Mesenchymal stem cell (in vitro differentiated cells and primary cell): Measurements from ENCODE around the gene ZFP92.

Experiments used
- DNase-seq: peaks from one replicate; pipeline ENCODE4 v3.0.0-alpha.2; 2013
- H2AFZ ChIP-seq: one replicate; pipeline ENCODE4 v1.6.1; 2013; ENCODE audit warnings: low read depth, mild to moderate bottlenecking, control low read depth, inconsistent platforms, low read length, moderate library complexity
- H2AK5ac ChIP-seq: 2 replicates; pipeline ENCODE4 v1.6.1; 2013; ENCODE audit warnings: low read length, moderate library complexity, mild to moderate bottlenecking, inconsistent platforms; ENCODE audit not compliant: severe bottlenecking
- H2BK120ac ChIP-seq: one replicate; pipeline ENCODE4 v1.6.1; 2013; ENCODE audit warnings: low read depth, mild to moderate bottlenecking, inconsistent platforms, low read length, moderate library complexity
- H2BK12ac ChIP-seq, 2 experiments: one replicate each; pipeline ENCODE4 v1.6.1; 2013; ENCODE audit warnings: inconsistent platforms in 2 of 2, low read length in 2 of 2, mild to moderate bottlenecking in 2 of 2, moderate library complexity in 2 of 2, control low read depth in 1 of 2
- H2BK15ac ChIP-seq: one replicate; pipeline ENCODE4 v1.6.1; 2013; ENCODE audit warnings: mild to moderate bottlenecking, low read depth, inconsistent platforms; ENCODE audit not compliant: poor library complexity, severe bottlenecking
- H2BK5ac ChIP-seq: 2 replicates; pipeline ENCODE4 v1.6.1; 2013; ENCODE audit warnings: low read depth, mild to moderate bottlenecking, low read length, control low read depth, inconsistent platforms; ENCODE audit not compliant: poor library complexity, severe bottlenecking
- H3K14ac ChIP-seq, 2 experiments: one replicate each; pipeline ENCODE4 v1.6.1; 2013; ENCODE audit warnings: inconsistent platforms in 2 of 2, low read length in 2 of 2, control low read depth in 1 of 2, mild to moderate bottlenecking in 1 of 2, moderate library complexity in 1 of 2
- H3K18ac ChIP-seq, 2 experiments: one replicate each; pipeline ENCODE4 v1.6.1; 2013; ENCODE audit warnings: inconsistent platforms in 2 of 2, low read length in 2 of 2, control low read depth in 1 of 2, low read depth in 1 of 2, mild to moderate bottlenecking in 1 of 2
- H3K23ac ChIP-seq, 2 experiments: one replicate each; pipeline ENCODE4 v1.6.1; 2013; ENCODE audit warnings: inconsistent platforms in 2 of 2, low read length in 2 of 2, mild to moderate bottlenecking in 2 of 2, moderate library complexity in 2 of 2, control low read depth in 1 of 2
- H3K27ac ChIP-seq: 2 replicates; pipeline ENCODE4 v1.5.1; 2013; ENCODE audit warnings: mild to moderate bottlenecking, moderate library complexity, low read length, control low read depth, inconsistent platforms; ENCODE audit not compliant: poor library complexity, severe bottlenecking
- H3K27me3 ChIP-seq, 2 experiments: 2 replicates each; pipeline versions ENCODE4 v1.6.1 to v1.7.0; 2013; ENCODE audit warnings: low read length in 2 of 2, mild to moderate bottlenecking in 2 of 2, moderate library complexity in 2 of 2, control low read depth in 1 of 2, inconsistent platforms in 1 of 2; ENCODE audit not compliant: control insufficient read depth in 1 of 2, insufficient read depth in 1 of 2
- H3K36me3 ChIP-seq, 2 experiments: 2 replicates each; pipeline versions ENCODE4 v1.6.1 to v1.7.0; 2013; ENCODE audit warnings: low read length in 2 of 2, control low read depth in 1 of 2, inconsistent platforms in 1 of 2, low read depth in 1 of 2, mild to moderate bottlenecking in 1 of 2; ENCODE audit not compliant: insufficient read depth in 2 of 2, control insufficient read depth in 1 of 2
- H3K4ac ChIP-seq, 2 experiments: one replicate each; pipeline ENCODE4 v1.6.1; 2013; ENCODE audit warnings: inconsistent platforms in 2 of 2, low read length in 2 of 2, mild to moderate bottlenecking in 2 of 2, moderate library complexity in 2 of 2, control low read depth in 1 of 2, low read depth in 1 of 2
- H3K4me1 ChIP-seq: 2 replicates; pipeline ENCODE4 v1.6.1; 2013; ENCODE audit warnings: low read depth, low read length, control low read depth; ENCODE audit not compliant: control insufficient read depth, insufficient read depth
- H3K4me2 ChIP-seq: 2 replicates; pipeline ENCODE4 v1.6.1; 2013; ENCODE audit warnings: low read length, mild to moderate bottlenecking, inconsistent platforms; ENCODE audit not compliant: poor library complexity, severe bottlenecking
- H3K4me3 ChIP-seq, 2 experiments: 2 replicates each; pipeline versions ENCODE4 v1.5.1 to v1.7.0; 2013; ENCODE audit warnings: low read length in 2 of 2, mild to moderate bottlenecking in 2 of 2, control low read depth in 1 of 2, low read depth in 1 of 2; ENCODE audit not compliant: insufficient read depth in 1 of 2
- H3K79me1 ChIP-seq: replicated peaks from 2 replicates; pipeline ENCODE4 v1.6.1; 2013; ENCODE audit warnings: mild to moderate bottlenecking, control low read depth, low read length, inconsistent platforms; ENCODE audit not compliant: poor library complexity, severe bottlenecking
- H3K9ac ChIP-seq: 2 replicates; pipeline ENCODE4 v1.7.0; 2013; ENCODE audit warnings: mild to moderate bottlenecking, low read length, moderate library complexity
- H3K9me3 ChIP-seq: 2 replicates; pipeline ENCODE4 v1.7.0; 2013; ENCODE audit warnings: mild to moderate bottlenecking, low read length; ENCODE audit not compliant: control insufficient read depth
- H4K8ac ChIP-seq: one replicate; pipeline ENCODE4 v1.6.1; 2013; ENCODE audit warnings: inconsistent platforms, mild to moderate bottlenecking, low read length, moderate library complexity
- H4K91ac ChIP-seq: one replicate; pipeline ENCODE4 v1.6.1; 2013; ENCODE audit warnings: mild to moderate bottlenecking, low read length, inconsistent platforms
- WGBS: methylation state at CpG from one replicate; pipeline ENCODE4 v1.1.7; 2013; ENCODE audit warnings: mixed read lengths; 5-methylcytosine and 5-hydroxymethylcytosine counted together

The ZFP92 gene

GRCh38 chrX:153454901-153455550 lies 43.8 kb downstream of the ZFP92 start:
- no peak overlapping the region for H2BK15ac ChIP-seq
- no peak overlapping the region for H3K9ac ChIP-seq
- H3K27ac ChIP-seq: no peak overlapping the region
- no peak overlapping the region for H3K4me2 ChIP-seq
- 96% methylated on average over 16 of the region's 16 CpGs for WGBS
- H2AK5ac ChIP-seq: no peak overlapping the region
- H3K4me1 ChIP-seq: peaks cover 4% of the 10 kb centered on the region
- no peak overlapping the region for H3K4ac ChIP-seq
- H2BK12ac ChIP-seq: no peak overlapping the region
- no peak overlapping the region for H4K91ac ChIP-seq
- no peak overlapping the region for H3K23ac ChIP-seq
- no peak overlapping the region for H4K8ac ChIP-seq
- peaks cover 0 to 51% of the 10 kb centered on the region in 2 experiments for H3K36me3 ChIP-seq
- no peak overlapping the region for H2BK120ac ChIP-seq
- H3K79me1 ChIP-seq: no peaks in the 10 kb centered on the region
- no peak overlapping the region for H3K18ac ChIP-seq
- H2BK5ac ChIP-seq: no peak overlapping the region
- no peak overlapping the region for H3K4me3 ChIP-seq
- no peak overlapping the region for H2AFZ ChIP-seq
- no peak for DNase-seq
- no peak overlapping the region for H3K14ac ChIP-seq
- H3K27me3 ChIP-seq: peaks cover 0 to 15% of the 10 kb centered on the region in 2 experiments
- H3K9me3 ChIP-seq: no peaks in the 10 kb centered on the region

GRCh38 chrX:153455571-153455970 lies 44.3 kb downstream of the ZFP92 start:
- Histone ChIP-seq H3K36me3 (peaks cover 0 to 46% of the 10 kb centered on the region in 2 experiments), H4K8ac (no peak overlapping the region), H3K9me3 (no peaks in the 10 kb centered on the region), H3K4me1 (peaks cover 7% of the 10 kb centered on the region), H3K27me3 (peaks cover 0 to 12% of the 10 kb centered on the region in 2 experiments), H3K4me2 (no peak overlapping the region), H3K27ac (no peak overlapping the region), H3K79me1 (no peaks in the 10 kb centered on the region), H2AK5ac (no peak overlapping the region), H2BK5ac (no peak overlapping the region), H2BK120ac (no peak overlapping the region), H3K18ac (no peak overlapping the region), H4K91ac (no peak overlapping the region), H3K4me3 (no peak overlapping the region), H2AFZ (no peak overlapping the region), H3K4ac (no peak overlapping the region), H3K9ac (no peak overlapping the region), H3K14ac (no peak overlapping the region), H2BK15ac (no peak overlapping the region), H2BK12ac (no peak overlapping the region), H3K23ac (no peak overlapping the region)
- 94% methylated on average over 13 of the region's 16 CpGs for WGBS
- no peak for DNase-seq

- H3K27me3 ChIP-seq: peaks cover 0 to 12% of the 10 kb centered on the region in 2 experiments
- no peak overlapping the region for H3K9ac ChIP-seq
- H3K4me2 ChIP-seq: no peak overlapping the region
- no peak overlapping the region for H2BK15ac ChIP-seq
- no peak overlapping the region for H3K14ac ChIP-seq
- H3K4me1 ChIP-seq: peaks cover 9% of the 10 kb centered on the region
- no peak overlapping the region for H4K8ac ChIP-seq
- DNase-seq: no peak
- no peaks in the 10 kb centered on the region for H3K79me1 ChIP-seq
- no peak overlapping the region for H2AFZ ChIP-seq
- no peak overlapping the region for H3K27ac ChIP-seq
- H4K91ac ChIP-seq: no peak overlapping the region
- no peak overlapping the region for H2AK5ac ChIP-seq
- WGBS: 97% methylated on average over 11 of the region's 12 CpGs
- H3K36me3 ChIP-seq: peaks cover 0 to 41% of the 10 kb centered on the region in 2 experiments
- no peaks in the 10 kb centered on the region for H3K9me3 ChIP-seq
- no peak overlapping the region for H3K4ac ChIP-seq
- H3K4me3 ChIP-seq: no peak overlapping the region
- no peak overlapping the region for H2BK12ac ChIP-seq
- no peak overlapping the region for H2BK5ac ChIP-seq
- H3K18ac ChIP-seq: no peak overlapping the region
- H3K23ac ChIP-seq: no peak overlapping the region
- H2BK120ac ChIP-seq: no peak overlapping the region
These were observed 44.9 kb downstream of the ZFP92 start for GRCh38 chrX:153456161-153456560.

- H4K91ac ChIP-seq: no peak overlapping the region
- no peak for DNase-seq
These were observed 45.4 kb downstream of the ZFP92 start for GRCh38 chrX:153456704-153457103.

More at GRCh38 chrX:153456704-153457103, 45.4 kb downstream of the ZFP92 start:
- H3K4me3 ChIP-seq: no peak overlapping the region
- H3K36me3 ChIP-seq: peaks cover 2 to 41% of the 10 kb centered on the region in 2 experiments
- H2AK5ac ChIP-seq: no peak overlapping the region
- 95% methylated on average over 9 of the region's 9 CpGs for WGBS
- H2AFZ ChIP-seq: no peak overlapping the region
- H2BK12ac ChIP-seq: no peak overlapping the region
- H4K8ac ChIP-seq: no peak overlapping the region
- no peak overlapping the region for H3K14ac ChIP-seq
- H3K79me1 ChIP-seq: peaks cover 1% of the 10 kb centered on the region
- H2BK15ac ChIP-seq: no peak overlapping the region
- H3K4me2 ChIP-seq: no peak overlapping the region
- H3K27ac ChIP-seq: no peak overlapping the region
- no peak overlapping the region for H3K23ac ChIP-seq
- H3K9me3 ChIP-seq: no peaks in the 10 kb centered on the region
- H3K9ac ChIP-seq: no peak overlapping the region
- peaks cover 0 to 9% of the 10 kb centered on the region in 2 experiments for H3K27me3 ChIP-seq
- no peak overlapping the region for H2BK120ac ChIP-seq
- peaks cover 9% of the 10 kb centered on the region for H3K4me1 ChIP-seq
- H3K4ac ChIP-seq: no peak overlapping the region
- no peak overlapping the region for H3K18ac ChIP-seq
- no peak overlapping the region for H2BK5ac ChIP-seq
